HEK293 (cell line): ENCODE results near the gene CCKAR.

ENCODE experiments used
- CTCF ChIA-PET: fragments of 350-600 bp; formaldehyde crosslinking; extraction: SDS; loops from one replicate; lab custom pipeline; 2021; ENCODE audit warnings: antibody characterized with exemption; lab: Yijun Ruan, JAX
- POLR2A ChIA-PET: fragments of 300-600 bp; formaldehyde crosslinking; extraction: SDS; loops from one replicate; lab custom pipeline; 2020; ENCODE audit warnings: antibody characterized with exemption, inconsistent platforms; lab: Yijun Ruan, JAX
- H3K27ac ChIP-seq: fragments of 200-500 bp; sonication (Bioruptor generic); 2 replicates; pipeline ENCODE4 v1.5.1; 2014; ENCODE audit warnings: low read depth, low read length, control low read depth, inconsistent platforms; ENCODE audit errors: extremely low read depth
- H3K36me3 ChIP-seq, 2 experiments: fragments of 200-500 bp in 1 of 2; sonication (Bioruptor generic) in 1 of 2; 1 replicate in 1 of 2; 2 replicates in 1 of 2; pipeline ENCODE4 v1.5.1; 2014 to 2017; ENCODE audit warnings: inconsistent platforms in 2 of 2, low read length in 2 of 2; ENCODE audit not compliant: control insufficient read depth in 2 of 2, insufficient read depth in 1 of 2
- H3K4me1 ChIP-seq: fragments of 200-500 bp; sonication (Bioruptor generic); 2 replicates; pipeline ENCODE4 v1.5.1; 2014; ENCODE audit warnings: mild to moderate bottlenecking, low read length, inconsistent platforms; ENCODE audit not compliant: control insufficient read depth, insufficient read depth
- H3K4me3 ChIP-seq: 2 replicates; pipeline ENCODE4 v1.5.1; 2011; ENCODE audit warnings: low read depth, mild to moderate bottlenecking, control low read depth, low read length, moderate library complexity
- H3K9me3 ChIP-seq: fragments of 200-500 bp; sonication (Bioruptor generic); 2 replicates; pipeline ENCODE4 v1.5.1; 2014; ENCODE audit warnings: low read depth, low read length, inconsistent platforms; ENCODE audit not compliant: control insufficient read depth, insufficient read depth
- EGR2 ChIP-seq: fragments of 450-650 bp; formaldehyde crosslinking; IDR thresholded peaks from 2 replicates; pipeline ENCODE4 v1.5.1; 2016; ENCODE audit warnings: low read depth, missing biosample characterization, missing genetic modification characterization
- PRDM6 ChIP-seq: fragments of 450-650 bp; formaldehyde crosslinking; IDR thresholded peaks from 2 replicates; pipeline ENCODE4 v1.5.1; 2017; ENCODE audit warnings: missing biosample characterization, missing genetic modification characterization
- WT1 ChIP-seq: fragments of 450-650 bp; formaldehyde crosslinking; IDR thresholded peaks from 2 replicates; pipeline ENCODE4 v1.5.1; 2016; ENCODE audit warnings: missing biosample characterization, missing genetic modification characterization
- ZBTB26 ChIP-seq: fragments of 450-650 bp; formaldehyde crosslinking; optimal IDR thresholded peaks from 2 replicates; pipeline ENCODE3; 2016; ENCODE audit warnings: missing biosample characterization, mild to moderate bottlenecking, missing genetic modification characterization
- ZFP3 ChIP-seq: fragments of 450-650 bp; formaldehyde crosslinking; IDR thresholded peaks from 2 replicates; pipeline ENCODE4 v1.5.1; 2016; ENCODE audit warnings: low read depth, missing biosample characterization, missing genetic modification characterization
- ZIC2 ChIP-seq: fragments of 450-650 bp; formaldehyde crosslinking; IDR thresholded peaks from 2 replicates; pipeline ENCODE4 v1.5.1; 2016; ENCODE audit warnings: missing biosample characterization, missing genetic modification characterization
- ZNF157 ChIP-seq: fragments of 450-650 bp; formaldehyde crosslinking; IDR thresholded peaks from 2 replicates; pipeline ENCODE4 v1.5.1; 2016; ENCODE audit warnings: missing biosample characterization, missing genetic modification characterization
- ZNF16 ChIP-seq: fragments of 450-650 bp; formaldehyde crosslinking; IDR thresholded peaks from 2 replicates; pipeline ENCODE4 v1.5.1; 2016; ENCODE audit warnings: low read depth, missing biosample characterization, missing genetic modification characterization
- ZNF514 ChIP-seq: fragments of 450-650 bp; formaldehyde crosslinking; IDR thresholded peaks from 2 replicates; pipeline ENCODE4 v1.5.1; 2016; ENCODE audit warnings: missing biosample characterization, missing genetic modification characterization
- ZNF549 ChIP-seq: fragments of 450-650 bp; IDR thresholded peaks from 2 replicates; pipeline ENCODE4 v1.5.1; 2018; ENCODE audit warnings: missing biosample characterization, missing genetic modification characterization, mild to moderate bottlenecking, inconsistent platforms, moderate library complexity
- ZSCAN4 ChIP-seq: fragments of 450-650 bp; formaldehyde crosslinking; IDR thresholded peaks from 2 replicates; pipeline ENCODE4 v1.5.1; 2017; ENCODE audit warnings: missing biosample characterization, missing genetic modification characterization
- TF ChIP-seq, protein P1 (sequence below): fragments of 450-650 bp; formaldehyde crosslinking; IDR thresholded peaks from 2 replicates; pipeline ENCODE4 v1.5.1; 2016; ENCODE audit warnings: missing biosample characterization, missing genetic modification characterization
- TF ChIP-seq, protein P2 (sequence below): fragments of 450-650 bp; formaldehyde crosslinking; IDR thresholded peaks from 2 replicates; pipeline ENCODE4 v1.5.1; 2016; ENCODE audit warnings: missing biosample characterization, missing genetic modification characterization, low read depth

CCKAR gene

GRCh38 chr4:26459054-26459755, 31.1 kb downstream of the CCKAR start (continued):
- TF ChIP-seq ZBTB26 (tag by site-specific recombination): no peak

GRCh38 chr4:26458157-26458561, 32.1 kb downstream of the CCKAR start:
- ChIA-PET CTCF (interaction anchor here (0.6 to 2.4 kb wide), 3 partner anchors 15 to 264 kb away, joined by 4 to 15 read pairs (median 7); no protein-coding TSS in a partner anchor), POLR2A (interaction anchor here (1.2 kb wide), 1 partner anchor 403 kb away, joined by 5 read pairs; the partner anchor contains the start of gene STIM2)
- no peaks in the 10 kb centered on the region for H3K36me3 ChIP-seq
- no peaks in the 10 kb centered on the region for H3K4me1 ChIP-seq
- no peak overlapping the region for H3K4me3 ChIP-seq
- H3K27ac ChIP-seq: no peak overlapping the region
- no peaks in the 10 kb centered on the region for H3K9me3 ChIP-seq
- TF ChIP-seq ZNF514 (tag by site-specific recombination) (no peak), ZSCAN4 (peak; percentile 17; the same call in 1 of the 2 replicates), ZNF16 (no peak)

DNA sequence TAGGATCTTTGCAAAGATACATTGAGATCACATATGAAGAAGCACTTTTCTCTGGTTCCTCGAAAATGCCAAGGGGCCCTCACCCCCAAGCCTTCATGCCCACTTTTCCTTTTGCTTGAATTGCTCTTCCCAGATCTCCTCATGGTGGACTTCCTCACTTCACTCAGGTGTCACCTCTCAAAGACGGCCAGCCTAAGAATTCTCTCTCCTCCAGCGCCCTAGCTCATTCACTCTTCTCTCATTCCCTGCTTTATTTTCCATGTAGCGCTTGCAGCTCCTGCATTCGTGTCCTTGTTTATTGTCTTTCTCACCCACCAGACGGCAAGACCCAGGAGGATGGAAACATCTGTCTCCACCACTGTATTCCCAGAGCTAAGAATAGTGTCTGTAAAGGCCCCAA, 32.9 kb downstream of the CCKAR start:
- no peaks in the 10 kb centered on the region for H3K4me1 ChIP-seq
- TF ChIP-seq ZNF157 (no peak), PRDM6 (tag by site-specific recombination) (no peak), ZFP3 (tag by site-specific recombination) (no peak), ZIC2 (tag by site-specific recombination) (no peak), WT1 (no peak), ZNF549 (no peak), EGR2 (tag by site-specific recombination) (no peak)
- TF ChIP-seq, protein P1, sequence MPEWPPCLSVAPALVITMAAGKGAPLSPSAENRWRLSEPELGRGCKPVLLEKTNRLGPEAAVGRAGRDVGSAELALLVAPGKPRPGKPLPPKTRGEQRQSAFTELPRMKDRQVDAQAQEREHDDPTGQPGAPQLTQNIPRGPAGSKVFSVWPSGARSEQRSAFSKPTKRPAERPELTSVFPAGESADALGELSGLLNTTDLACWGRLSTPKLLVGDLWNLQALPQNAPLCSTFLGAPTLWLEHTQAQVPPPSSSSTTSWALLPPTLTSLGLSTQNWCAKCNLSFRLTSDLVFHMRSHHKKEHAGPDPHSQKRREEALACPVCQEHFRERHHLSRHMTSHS (tag by site-specific recombination): no peak
- TF ChIP-seq, protein P2, sequence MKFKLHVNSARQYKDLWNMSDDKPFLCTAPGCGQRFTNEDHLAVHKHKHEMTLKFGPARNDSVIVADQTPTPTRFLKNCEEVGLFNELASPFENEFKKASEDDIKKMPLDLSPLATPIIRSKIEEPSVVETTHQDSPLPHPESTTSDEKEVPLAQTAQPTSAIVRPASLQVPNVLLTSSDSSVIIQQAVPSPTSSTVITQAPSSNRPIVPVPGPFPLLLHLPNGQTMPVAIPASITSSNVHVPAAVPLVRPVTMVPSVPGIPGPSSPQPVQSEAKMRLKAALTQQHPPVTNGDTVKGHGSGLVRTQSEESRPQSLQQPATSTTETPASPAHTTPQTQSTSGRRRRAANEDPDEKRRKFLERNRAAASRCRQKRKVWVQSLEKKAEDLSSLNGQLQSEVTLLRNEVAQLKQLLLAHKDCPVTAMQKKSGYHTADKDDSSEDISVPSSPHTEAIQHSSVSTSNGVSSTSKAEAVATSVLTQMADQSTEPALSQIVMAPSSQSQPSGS (tag by site-specific recombination): no peak
- no peak overlapping the region for H3K27ac ChIP-seq
- no peak overlapping the region for H3K4me3 ChIP-seq
- ChIA-PET POLR2A (interaction anchor here (1.2 kb wide), 1 partner anchor 403 kb away, joined by 5 read pairs; the partner anchor contains the start of gene STIM2), CTCF (interaction anchor here (0.6 to 2.4 kb wide), 3 partner anchors 11 to 265 kb away, joined by 3 to 15 read pairs (median 3); no protein-coding TSS in a partner anchor)
- H3K9me3 ChIP-seq: no peaks in the 10 kb centered on the region
- H3K36me3 ChIP-seq: no peaks in the 10 kb centered on the region
